Memory B cell (primary cell): ENCODE results near the gene DIMT1.

Source experiments
- ATAC-seq: fragments of 150-1000 bp; cut with Tn5 transposase; 2 replicates; pipeline ENCODE4 v1.10.0; 2021; ENCODE audit warnings: low read depth, mild to moderate bottlenecking, moderate library complexity
- DNase-seq, 2 donors: peaks; one replicate each; pipeline ENCODE4 v3.0.0; 2022; ENCODE audit warnings: low spot score in 2 of 2
- H3K27ac Mint-ChIP-seq: one replicate; pipeline ENCODE4 v1.8.0; 2022; ENCODE audit warnings: mild to moderate bottlenecking, moderate library complexity, mixed read lengths
- H3K27me3 Mint-ChIP-seq: one replicate; pipeline ENCODE4 v1.8.0; 2022; ENCODE audit warnings: mixed read lengths
- H3K36me3 Mint-ChIP-seq: one replicate; pipeline ENCODE4 v1.8.0; 2022; ENCODE audit warnings: mild to moderate bottlenecking, mixed read lengths
- H3K4me1 Mint-ChIP-seq: one replicate; pipeline ENCODE4 v1.8.0; 2022; ENCODE audit warnings: mixed read lengths
- H3K4me3 Mint-ChIP-seq: one replicate; pipeline ENCODE4 v1.8.0; 2022; ENCODE audit warnings: mild to moderate bottlenecking, moderate library complexity, mixed read lengths
- H3K9me3 Mint-ChIP-seq: one replicate; pipeline ENCODE4 v1.8.0; 2022; ENCODE audit warnings: mixed read lengths

Gene DIMT1

DNA sequence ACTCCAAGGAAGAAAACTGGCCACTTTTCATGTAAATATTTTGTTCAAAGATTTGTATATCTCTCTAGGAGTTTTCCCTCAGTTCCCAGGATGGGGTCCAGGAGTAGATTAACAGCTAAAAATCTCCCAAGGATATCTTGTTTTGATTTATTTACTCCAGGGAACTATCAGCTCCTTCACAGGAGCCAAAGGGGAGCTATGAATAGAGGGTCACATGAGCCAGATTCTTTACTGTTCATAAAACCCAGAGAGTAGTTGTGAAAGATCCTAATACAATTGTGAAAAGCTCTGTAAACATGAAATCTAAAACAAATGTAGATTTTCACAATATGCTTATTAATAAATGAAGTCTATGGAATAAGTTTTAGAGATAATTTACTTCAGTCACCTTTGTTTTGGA lies 16.9 kb downstream of the DIMT1 start:
- no peaks in the 10 kb centered on the region for H3K4me1 Mint-ChIP-seq
- no peak overlapping the region for H3K4me3 Mint-ChIP-seq
- DNase-seq, result no peak
- no peak for ATAC-seq
- peaks cover 13% of the 10 kb centered on the region for H3K36me3 Mint-ChIP-seq
- H3K9me3 Mint-ChIP-seq, result no peaks in the 10 kb centered on the region
- H3K27ac Mint-ChIP-seq, result peak overlapping the region; percentile 68
- H3K27me3 Mint-ChIP-seq, result no peaks in the 10 kb centered on the region

DNA sequence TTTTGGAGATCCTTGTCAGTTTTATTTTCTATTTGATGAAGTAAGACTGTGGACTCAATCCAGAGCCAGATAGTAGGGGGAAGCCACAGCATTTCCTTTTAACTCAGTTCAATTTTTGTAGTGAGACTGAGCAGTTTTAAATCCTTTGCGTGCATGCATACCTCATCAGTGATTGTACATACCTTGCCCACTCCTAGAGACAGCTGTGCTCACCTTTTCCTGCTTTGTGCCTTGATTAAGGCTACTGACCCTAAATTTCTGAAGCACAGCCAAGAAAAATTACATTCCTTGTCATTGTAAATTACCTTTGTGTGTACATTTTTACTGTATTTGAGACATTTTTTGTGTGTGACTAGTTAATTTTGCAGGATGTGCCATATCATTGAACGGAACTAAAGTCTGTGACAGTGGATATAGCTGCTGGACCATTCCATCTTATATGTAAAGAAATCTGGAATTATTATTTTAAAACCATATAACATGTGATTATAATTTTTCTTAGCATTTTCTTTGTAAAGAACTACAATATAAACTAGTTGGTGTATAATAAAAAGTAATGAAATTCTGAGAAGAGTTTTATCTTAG lies 17.8 kb downstream of the DIMT1 start:
- H3K36me3 Mint-ChIP-seq, result peaks cover 17% of the 10 kb centered on the region
- no peak overlapping the region for H3K27ac Mint-ChIP-seq
- no peak for DNase-seq

GRCh38 chr5:62385131-62385530 lies 18.6 kb downstream of the DIMT1 start:
- DNase-seq (no peak), ATAC-seq (no peak)
- Mint-ChIP-seq H3K27ac (peak overlapping the region; percentile 32), H3K4me3 (no peak overlapping the region), H3K36me3 (peaks cover 19% of the 10 kb centered on the region), H3K4me1 (no peaks in the 10 kb centered on the region), H3K9me3 (no peaks in the 10 kb centered on the region), H3K27me3 (no peaks in the 10 kb centered on the region)

More for the DNA sequence above, 17.8 kb downstream of the DIMT1 start:
- Mint-ChIP-seq H3K4me3 (no peak overlapping the region), H3K4me1 (no peaks in the 10 kb centered on the region), H3K9me3 (no peaks in the 10 kb centered on the region), H3K27me3 (no peaks in the 10 kb centered on the region)
- ATAC-seq, result no peak

- H3K36me3 Mint-ChIP-seq, result peaks cover 19% of the 10 kb centered on the region
- DNase-seq (no peak), ATAC-seq (no peak)
- no peaks in the 10 kb centered on the region for H3K4me1 Mint-ChIP-seq
- no peaks in the 10 kb centered on the region for H3K27me3 Mint-ChIP-seq
- no peak overlapping the region for H3K27ac Mint-ChIP-seq
- H3K9me3 Mint-ChIP-seq, result no peaks in the 10 kb centered on the region
- H3K4me3 Mint-ChIP-seq, result no peak overlapping the region
These were observed 27.6 kb downstream of the DIMT1 start for GRCh38 chr5:62376064-62376463.

- Mint-ChIP-seq H3K4me3 (no peak overlapping the region), H3K27me3 (no peaks in the 10 kb centered on the region), H3K27ac (no peak overlapping the region), H3K36me3 (peaks cover 17% of the 10 kb centered on the region), H3K4me1 (no peaks in the 10 kb centered on the region), H3K9me3 (no peaks in the 10 kb centered on the region)
- no peak for DNase-seq
- ATAC-seq, result no peak
These were observed 28.1 kb downstream of the DIMT1 start for GRCh38 chr5:62375627-62376026.

- ATAC-seq, result no peak
- Mint-ChIP-seq H3K27me3 (no peaks in the 10 kb centered on the region), H3K4me1 (no peaks in the 10 kb centered on the region), H3K4me3 (no peak overlapping the region), H3K9me3 (no peaks in the 10 kb centered on the region), H3K27ac (peak overlapping the region; percentile 35), H3K36me3 (peaks cover 16% of the 10 kb centered on the region)
- no peak for DNase-seq
These were observed 29.6 kb downstream of the DIMT1 start for GRCh38 chr5:62374090-62374489.

- H3K4me3 Mint-ChIP-seq, result no peak overlapping the region
- H3K9me3 Mint-ChIP-seq, result no peaks in the 10 kb centered on the region
- DNase-seq (no peak), ATAC-seq (no peak)
- peaks cover 17% of the 10 kb centered on the region for H3K36me3 Mint-ChIP-seq
- H3K4me1 Mint-ChIP-seq, result no peaks in the 10 kb centered on the region
- H3K27ac Mint-ChIP-seq, result peak overlapping the region; percentile 35
- H3K27me3 Mint-ChIP-seq, result no peaks in the 10 kb centered on the region
These were observed 30.3 kb downstream of the DIMT1 start for GRCh38 chr5:62373382-62373781.

- no peaks in the 10 kb centered on the region for H3K4me1 Mint-ChIP-seq
- no peak overlapping the region for H3K4me3 Mint-ChIP-seq
- peaks cover 15% of the 10 kb centered on the region for H3K36me3 Mint-ChIP-seq
- no peaks in the 10 kb centered on the region for H3K27me3 Mint-ChIP-seq
- no peaks in the 10 kb centered on the region for H3K9me3 Mint-ChIP-seq
- H3K27ac Mint-ChIP-seq, result no peak overlapping the region
- no peak for ATAC-seq
- DNase-seq, result no peak
These were observed 31.1 kb downstream of the DIMT1 start for GRCh38 chr5:62372600-62372999.

DNA sequence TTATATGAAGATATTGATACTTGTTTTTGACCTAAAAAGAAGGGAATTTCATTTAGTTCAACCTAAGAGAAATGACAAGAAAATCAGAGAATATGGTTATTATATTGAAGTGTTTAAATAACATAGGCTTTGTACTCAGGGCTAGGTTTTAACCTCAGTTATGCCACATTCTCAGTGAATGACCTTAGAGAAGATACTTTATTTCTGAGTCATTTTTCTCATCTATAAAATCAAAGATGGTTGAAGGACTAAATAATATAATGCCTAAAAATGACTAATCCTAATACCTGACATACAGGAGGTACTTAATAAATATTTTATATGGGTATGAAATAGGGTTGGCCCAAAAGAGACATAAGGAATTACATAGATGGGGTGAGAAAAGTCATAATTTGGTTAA lies 32.3 kb downstream of the DIMT1 start:
- H3K27me3 Mint-ChIP-seq, result no peaks in the 10 kb centered on the region
- no peaks in the 10 kb centered on the region for H3K4me1 Mint-ChIP-seq
- H3K27ac Mint-ChIP-seq, result no peak overlapping the region
- H3K9me3 Mint-ChIP-seq, result no peaks in the 10 kb centered on the region
- DNase-seq (no peak), ATAC-seq (no peak)
- H3K36me3 Mint-ChIP-seq, result peaks cover 17% of the 10 kb centered on the region
- H3K4me3 Mint-ChIP-seq, result no peak overlapping the region

- ATAC-seq (no peak), DNase-seq (no peak)
- H3K27ac Mint-ChIP-seq, result peak overlapping the region; percentile 67
- peaks cover 3% of the 10 kb centered on the region for H3K9me3 Mint-ChIP-seq
- no peak overlapping the region for H3K4me3 Mint-ChIP-seq
- H3K36me3 Mint-ChIP-seq, result peaks cover 22% of the 10 kb centered on the region
- H3K4me1 Mint-ChIP-seq, result no peaks in the 10 kb centered on the region
- no peaks in the 10 kb centered on the region for H3K27me3 Mint-ChIP-seq
These were observed 34.7 kb downstream of the DIMT1 start for GRCh38 chr5:62369039-62369438.

- no peak for ATAC-seq
- H3K4me1 Mint-ChIP-seq, result no peaks in the 10 kb centered on the region
- peaks cover 16% of the 10 kb centered on the region for H3K36me3 Mint-ChIP-seq
- no peak overlapping the region for H3K27ac Mint-ChIP-seq
- no peak for DNase-seq
- H3K4me3 Mint-ChIP-seq, result no peak overlapping the region
- no peaks in the 10 kb centered on the region for H3K27me3 Mint-ChIP-seq
- H3K9me3 Mint-ChIP-seq, result peaks cover 3% of the 10 kb centered on the region
These were observed 41.0 kb downstream of the DIMT1 start for GRCh38 chr5:62362701-62363100.

DNA sequence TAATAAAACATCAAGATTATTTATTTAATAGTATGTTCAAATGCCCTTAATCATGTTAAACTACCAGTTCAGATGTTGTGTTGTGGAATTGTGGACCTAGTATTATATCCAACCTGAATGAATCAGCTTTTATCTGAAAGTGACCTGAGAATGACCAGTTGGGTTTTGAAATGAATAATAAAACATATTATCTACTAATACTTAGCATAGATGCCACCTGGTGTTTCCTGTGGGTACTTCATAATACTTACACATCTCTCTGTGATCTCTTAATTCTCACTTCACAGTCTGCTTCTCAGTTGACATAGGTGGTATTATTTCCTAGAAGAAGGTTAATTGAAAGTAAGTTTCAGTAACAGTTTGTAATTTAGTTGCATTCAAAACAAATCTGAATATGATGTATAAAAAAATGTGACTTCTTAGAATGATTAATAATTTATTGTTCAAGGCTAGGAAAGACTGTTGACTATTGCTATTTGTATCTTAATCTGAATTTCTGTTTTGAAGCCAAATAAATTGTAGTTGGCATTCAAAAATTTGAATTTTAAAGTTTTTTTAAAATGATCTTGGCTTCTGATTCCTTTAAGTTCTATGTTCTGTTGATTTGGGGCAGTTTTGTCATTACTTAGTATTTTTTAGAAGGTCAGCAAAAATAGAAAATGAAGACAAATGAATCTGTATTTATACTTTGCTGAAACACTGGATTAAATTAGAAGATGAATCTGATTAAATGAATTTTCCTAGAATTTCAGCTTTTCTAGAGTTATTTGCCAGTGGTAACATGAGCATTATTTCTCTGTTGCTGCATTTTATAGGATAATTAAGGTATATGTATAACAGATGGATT lies 49.5 kb downstream of the DIMT1 start:
- no peaks in the 10 kb centered on the region for H3K27me3 Mint-ChIP-seq
- no peak overlapping the region for H3K27ac Mint-ChIP-seq
- DNase-seq (peak in 1 of 2 donors; percentile 42), ATAC-seq (peak; percentile 72)
- H3K4me1 Mint-ChIP-seq, result no peaks in the 10 kb centered on the region
- peaks cover 6% of the 10 kb centered on the region for H3K36me3 Mint-ChIP-seq
- no peaks in the 10 kb centered on the region for H3K9me3 Mint-ChIP-seq
- no peak overlapping the region for H3K4me3 Mint-ChIP-seq

GRCh38 chr5:62348723-62349481 lies 54.8 kb downstream of the DIMT1 start:
- Mint-ChIP-seq H3K4me1 (no peaks in the 10 kb centered on the region), H3K27me3 (no peaks in the 10 kb centered on the region), H3K9me3 (no peaks in the 10 kb centered on the region), H3K36me3 (peaks cover 7% of the 10 kb centered on the region), H3K4me3 (no peak overlapping the region), H3K27ac (peak overlapping the region; percentile 87)
- DNase-seq, result no peak
- no peak for ATAC-seq

GRCh38 chr5:62347928-62348327 lies 55.8 kb downstream of the DIMT1 start:
- no peaks in the 10 kb centered on the region for H3K27me3 Mint-ChIP-seq
- H3K4me3 Mint-ChIP-seq, result no peak overlapping the region
- peaks cover 6% of the 10 kb centered on the region for H3K4me1 Mint-ChIP-seq
- DNase-seq (no peak), ATAC-seq (no peak)
- H3K27ac Mint-ChIP-seq, result peak overlapping the region; percentile 87
- H3K9me3 Mint-ChIP-seq, result no peaks in the 10 kb centered on the region
- peaks cover 9% of the 10 kb centered on the region for H3K36me3 Mint-ChIP-seq
